Measurements from ENCODE around the gene DLST. TPM values are rescaled to one million over a fixed set of nuclear protein-coding genes. Genes with fewer than 3 reads are reported as not detected.
A peak's percentile ranks its signal among the peaks of the same experiment; 100 is the strongest.

The DLST gene
- total and polyA plus RNA-seq, 2 of the 4 experiments (the other 2 are of a cell fraction), result 58.6 to 119 TPM

GRCh38 chr14:74867673-74868072 is 14.0 kb upstream of the DLST start:
- Histone ChIP-seq H3K18ac (ENCODE audit: low read depth, low read length) (no peak overlapping the region), H2BK15ac (ENCODE audit: low read depth, low read length) (no peak overlapping the region), H3K56ac (ENCODE audit: extremely low read depth, insufficient read depth, low read length) (no peak overlapping the region), H4K91ac (ENCODE audit: insufficient read depth, low read depth, low read length) (no peak overlapping the region), H3K9me3 (ENCODE audit: control insufficient read depth, insufficient read depth, low read length) (no peaks in the 10 kb centered on the region), H3K36me3 (ENCODE audit: control insufficient read depth, insufficient read depth, low read length) (no peaks in the 10 kb centered on the region), H4K8ac (ENCODE audit: low read depth in 2 of 2, low read length in 2 of 2) (no peak overlapping the region), H2AFZ (replicated peaks; ENCODE audit: low read length, poor library complexity) (no peak overlapping the region), H3K4me2 (ENCODE audit: low read depth, low read length) (0 out of 2 replicates have a peak overlapping the region, but pooled peaks have one; percentile 8), H3K27me3 (ENCODE audit: control insufficient read depth, insufficient read depth, low read length) (peaks cover 10% of the 10 kb centered on the region), H3K4me1 (ENCODE audit: control insufficient read depth, insufficient read depth, low read length) (no peaks in the 10 kb centered on the region), H3K4ac (ENCODE audit: low read depth, low read length) (no peak overlapping the region), H2BK5ac (ENCODE audit: low read depth, low read length, poor library complexity, severe bottlenecking) (no peak overlapping the region), H3K14ac (replicated peaks; ENCODE audit: low read depth, low read length) (no peak overlapping the region), H3K27ac (ENCODE audit: insufficient read depth, low read length) (no peak overlapping the region), H3K23ac (ENCODE audit: low read depth, low read length) (no peak overlapping the region), H4K20me1 (ENCODE audit: insufficient read depth, low read length) (no peaks in the 10 kb centered on the region), H2BK120ac (ENCODE audit: low read depth, low read length) (no peak overlapping the region), H2AK9ac (replicated peaks; ENCODE audit: low read depth, low read length, poor library complexity) (no peak overlapping the region), H3K4me3 (ENCODE audit: insufficient read depth, low read depth, low read length) (no peak overlapping the region), H4K5ac (ENCODE audit: low read depth, low read length) (no peak overlapping the region), H3K79me1 (ENCODE audit: low read depth in 1 of 2, low read length in 2 of 2) (no peaks in the 10 kb centered on the region), H3K9ac (ENCODE audit: low read depth, low read length) (no peak overlapping the region), H3K9me1 (ENCODE audit: insufficient read depth, low read length) (no peaks in the 10 kb centered on the region), H2AK5ac (ENCODE audit: low read depth, low read length) (no peak overlapping the region), H2BK20ac (ENCODE audit: low read depth, low read length) (no peak overlapping the region)
- in situ Hi-C loops (cut with MboI; ENCODE audit: low sequenced_read_pairs) (no loop called here), dilution Hi-C loops (cut with HindIII; ENCODE audit: low sequenced_read_pairs, unreplicated experiment) (no loop called here), intact Hi-C loops (cut with micrococcal nuclease) (no loop called here)
- no TSS peak for BruUV-seq (replicated peaks)
- ATAC-seq (ENCODE audit: low read depth) (peak; percentile 51; the same call in 1 of the 2 replicates), DNase-seq (peak; percentile 28)
- ChIA-PET CTCF (no interaction called here), POLR2A (ENCODE audit: unreplicated experiment) (interaction anchor here (0.5 kb wide), 1 partner anchor 55 kb away, joined by 9 read pairs; the partner anchor contains the start of gene RPS6KL1)
- 54% methylated on average over 2 of the region's 5 CpGs; no CpG with 5 or more reads in 1 of the 2 experiments for WGBS, 2 experiments (ENCODE audit: extremely low coverage in 2 of 2, insufficient read length in 1 of 2)
- TF ChIP-seq NFE2L2 (IDR thresholded peaks at IDR 0.05; ENCODE audit: low read depth, low read length) (no peak), FOS (IDR thresholded peaks at IDR 0.05; ENCODE audit: low read depth, low read length) (no peak), BHLHE40 (IDR thresholded peaks at IDR 0.05; ENCODE audit: low read depth, low read length) (no peak), CEBPB (IDR thresholded peaks at IDR 0.05; ENCODE audit: low read depth, low read length) (no peak), CHD1 (IDR thresholded peaks at IDR 0.05; ENCODE audit: low read depth, low read length) (no peak), RFX5 (IDR thresholded peaks at IDR 0.05; ENCODE audit: low read depth, low read length) (no peak), CTCF (conservative IDR thresholded peaks at IDR 0.05; ENCODE audit: low read depth, low read length) (no peak), POLR2A (IDR thresholded peaks at IDR 0.05; ENCODE audit: low read depth, low read length) (no peak), USF2 (IDR thresholded peaks at IDR 0.05; ENCODE audit: low read depth, low read length) (no peak), SMC3 (IDR thresholded peaks at IDR 0.05; ENCODE audit: low read depth, low read length) (no peak), RAD21 (IDR thresholded peaks at IDR 0.05; ENCODE audit: low read length) (no peak), MAZ (IDR thresholded peaks at IDR 0.05; ENCODE audit: borderline replicate concordance, low read depth, low read length) (no peak), MXI1 (IDR thresholded peaks at IDR 0.05; ENCODE audit: borderline replicate concordance, low read depth, low read length) (no peak), MAFK (IDR thresholded peaks at IDR 0.05; ENCODE audit: low read depth, low read length) (no peak), ELK1 (IDR thresholded peaks at IDR 0.05; ENCODE audit: borderline replicate concordance, low read depth, low read length) (no peak), RCOR1 (IDR thresholded peaks at IDR 0.05; ENCODE audit: insufficient replicate concordance, low read length) (no peak)

All from IMR-90 (cell line).